Lower leg skin (tissue), 3 donors: ENCODE measurements around the gene FDX2.

ENCODE experiments used
- CTCF ChIP-seq, 3 donors: fragments of 450-650 bp; IDR thresholded peaks; one replicate each; pipeline ENCODE4 v1.5.1; 2016; ENCODE audit warnings: antibody characterized with exemption in 3 of 3, mild to moderate bottlenecking in 3 of 3, moderate library complexity in 2 of 3
- POLR2A ChIP-seq, 2 donors: fragments of 450-650 bp; IDR thresholded peaks; one replicate each; pipeline ENCODE4 v1.6.1; 2016 to 2017; ENCODE audit warnings: antibody characterized with exemption in 2 of 2, mild to moderate bottlenecking in 1 of 2, moderate library complexity in 1 of 2

- TF ChIP-seq CTCF (IDR thresholded peaks at IDR 0.05) (no peak), POLR2A (IDR thresholded peaks at IDR 0.05) (no peak)
Observed at GRCh38 chr19:10317045-10317856, 1.4 kb upstream of the FDX2 start.
